RWPE2 (cell line): Measurements from ENCODE around the gene CIB1.
A peak's percentile ranks its signal among the peaks of the same experiment; 100 is the strongest.

ENCODE experiments used
- ATAC-seq: fragments of 200-7000 bp; cut with Tn5 transposase; 3 replicates; pipeline ENCODE4 v1.9.1; 2021; ENCODE audit warnings: low read depth
- DNase-seq: peaks from one replicate; pipeline ENCODE4 v3.0.0-alpha.2; 2020; ENCODE audit warnings: low spot score
- H3K27ac ChIP-seq: fragments of 450-650 bp; 2 replicates; pipeline ENCODE4 v1.5.1; 2017; ENCODE audit warnings: mild to moderate bottlenecking; ENCODE audit not compliant: poor library complexity, severe bottlenecking
- H3K27me3 ChIP-seq: fragments of 250-450 bp; sonication (Bioruptor Pico); 2 replicates; pipeline ENCODE4 v1.5.1; 2021; ENCODE audit warnings: mild to moderate bottlenecking, moderate library complexity; ENCODE audit not compliant: insufficient read depth, poor library complexity, severe bottlenecking
- H3K36me3 ChIP-seq: fragments of 250-450 bp; sonication (Bioruptor Pico); 2 replicates; pipeline ENCODE4 v1.5.1; 2020; ENCODE audit warnings: low read depth, mild to moderate bottlenecking, moderate library complexity
- H3K4me1 ChIP-seq: fragments of 250-450 bp; sonication (Bioruptor Pico); 2 replicates; pipeline ENCODE4 v1.5.1; 2021; ENCODE audit warnings: mild to moderate bottlenecking, moderate library complexity; ENCODE audit not compliant: insufficient read depth, poor library complexity, severe bottlenecking
- H3K4me3 ChIP-seq: fragments of 250-450 bp; sonication (Bioruptor Pico); 2 replicates; pipeline ENCODE4 v1.5.1; 2021; ENCODE audit warnings: mild to moderate bottlenecking, moderate library complexity; ENCODE audit not compliant: severe bottlenecking
- H3K9me3 ChIP-seq: fragments of 250-450 bp; sonication (Bioruptor Pico); 2 replicates; pipeline ENCODE4 v1.5.1; 2021; ENCODE audit warnings: mild to moderate bottlenecking, moderate library complexity; ENCODE audit not compliant: severe bottlenecking
- CTCF ChIP-seq: fragments of 450-650 bp; IDR thresholded peaks from one replicate; pipeline ENCODE4 v1.5.1; 2017; ENCODE audit warnings: mild to moderate bottlenecking, moderate library complexity; ENCODE audit not compliant: poor library complexity, severe bottlenecking

Gene CIB1

DNA sequence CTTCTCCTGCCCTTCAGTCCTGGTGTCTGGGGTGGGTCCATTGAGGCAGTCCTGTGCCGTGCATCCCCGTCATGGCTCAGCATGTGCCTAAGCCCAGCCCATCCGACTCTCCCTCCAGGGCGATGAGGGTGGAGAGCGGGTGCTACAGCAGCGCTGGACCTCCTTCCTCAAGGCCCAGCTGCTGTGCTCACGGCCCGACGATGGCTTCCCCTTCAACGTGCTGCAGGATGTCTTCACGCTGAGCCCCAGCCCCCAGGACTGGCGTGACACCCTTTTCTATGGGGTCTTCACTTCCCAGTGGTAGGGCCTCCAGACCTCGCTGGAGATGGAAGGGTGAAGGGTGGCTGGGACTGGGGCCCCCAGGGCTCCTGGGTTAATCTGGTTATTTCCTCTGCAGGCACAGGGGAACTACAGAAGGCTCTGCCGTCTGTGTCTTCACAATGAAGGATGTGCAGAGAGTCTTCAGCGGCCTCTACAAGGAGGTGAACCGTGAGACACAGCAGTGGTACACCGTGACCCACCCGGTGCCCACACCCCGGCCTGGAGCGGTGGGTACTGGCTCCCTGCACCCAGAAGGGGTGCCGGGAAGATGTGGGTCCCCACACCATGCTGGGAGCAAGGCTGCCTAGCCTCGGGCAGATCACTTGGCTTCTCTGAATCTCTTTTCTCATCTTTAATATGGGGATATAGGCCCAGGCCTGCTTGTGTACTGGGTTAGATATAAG is 10.1 kb downstream of the CIB1 start:
- Histone ChIP-seq H3K27ac (no peak overlapping the region), H3K27me3 (no peaks in the 10 kb centered on the region), H3K4me1 (no peaks in the 10 kb centered on the region), H3K4me3 (no peak overlapping the region), H3K9me3 (no peaks in the 10 kb centered on the region), H3K36me3 (peaks cover 100% of the 10 kb centered on the region)
- DNase-seq (no peak), ATAC-seq (no peak)
- no peak for TF ChIP-seq CTCF

DNA sequence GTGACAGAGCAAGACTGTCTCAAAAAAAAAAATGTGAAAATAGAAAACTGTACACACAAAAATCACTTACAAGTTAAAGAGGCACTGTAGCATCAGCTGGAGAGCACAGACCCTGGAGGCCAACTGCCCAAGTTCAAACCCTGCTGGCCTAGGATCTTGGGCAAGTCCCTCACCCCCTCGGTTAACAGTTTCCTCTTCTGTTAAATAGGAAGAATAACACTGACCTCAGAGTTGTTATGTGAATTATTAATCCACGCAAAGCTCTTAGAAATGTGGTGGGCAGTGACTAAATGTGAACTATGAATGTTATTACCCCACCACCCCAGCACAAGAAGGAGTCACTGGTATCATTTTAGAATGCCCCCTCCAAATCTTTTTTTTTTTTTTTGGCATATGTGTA is 11.2 kb downstream of the CIB1 start:
- TF ChIP-seq CTCF = no peak
- Histone ChIP-seq H3K36me3 (peaks cover 100% of the 10 kb centered on the region), H3K4me3 (no peak overlapping the region), H3K27ac (no peak overlapping the region), H3K27me3 (no peaks in the 10 kb centered on the region), H3K4me1 (no peaks in the 10 kb centered on the region), H3K9me3 (no peaks in the 10 kb centered on the region)
- ATAC-seq = no peak
- no peak for DNase-seq

- DNase-seq (no peak), ATAC-seq (peak; percentile 61)
- Histone ChIP-seq H3K27me3 (no peaks in the 10 kb centered on the region), H3K4me3 (no peak overlapping the region), H3K36me3 (peaks cover 100% of the 10 kb centered on the region), H3K9me3 (no peaks in the 10 kb centered on the region), H3K27ac (no peak overlapping the region), H3K4me1 (no peaks in the 10 kb centered on the region)
- peak; percentile 84 for TF ChIP-seq CTCF
Measured at GRCh38 chr15:90221246-90221900, 12.4 kb downstream of the CIB1 start.

GRCh38 chr15:90219421-90220141 is 14.2 kb downstream of the CIB1 start:
- no peak overlapping the region for H3K4me3 ChIP-seq
- no peaks in the 10 kb centered on the region for H3K4me1 ChIP-seq
- H3K27me3 ChIP-seq = no peaks in the 10 kb centered on the region
- ATAC-seq (peak; percentile 43), DNase-seq (no peak)
- peaks cover 100% of the 10 kb centered on the region for H3K36me3 ChIP-seq
- peak; percentile 78 for TF ChIP-seq CTCF
- H3K9me3 ChIP-seq = no peaks in the 10 kb centered on the region
- H3K27ac ChIP-seq = peak overlapping the region; percentile 6
